NCI-H2029 (cell line): ENCODE results near the gene EML3.
"Not testable (repeated sequence)": the region's sequence is repeated elsewhere in the genome, so short reads cannot be mapped to it uniquely, and the experiment has no call there.

Experiments
- DNase-seq: peaks from one replicate; lab custom pipeline; 2025; lab: John Stamatoyannopoulos, UW

The EML3 gene

GRCh38 chr11:62570903-62571302 lies 41.7 kb downstream of the EML3 start:
- DNase-seq: not testable (repeated sequence)

DNA sequence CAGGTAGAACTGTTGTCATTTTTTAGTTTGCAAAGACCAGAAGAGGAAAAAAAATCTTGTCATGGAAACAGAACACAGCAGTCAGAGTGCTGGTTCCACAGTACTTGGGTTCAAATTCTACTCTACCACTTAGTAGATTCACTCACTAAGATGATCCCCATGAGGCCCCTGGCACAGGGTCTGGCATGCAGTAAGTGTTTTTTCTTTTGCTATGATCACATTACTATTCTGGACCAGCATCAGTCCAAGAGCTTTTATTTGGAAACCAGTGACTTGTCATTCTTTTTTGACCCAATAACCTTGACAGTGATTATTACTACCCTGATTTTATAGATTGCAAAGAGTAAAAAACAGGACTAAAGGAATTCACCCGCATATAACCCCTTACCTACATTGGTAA lies 43.0 kb downstream of the EML3 start:
- no peak for DNase-seq

GRCh38 chr11:62567018-62567633 lies 45.4 kb downstream of the EML3 start:
- no peak for DNase-seq

GRCh38 chr11:62566247-62566646 lies 46.3 kb downstream of the EML3 start:
- no peak for DNase-seq

DNA sequence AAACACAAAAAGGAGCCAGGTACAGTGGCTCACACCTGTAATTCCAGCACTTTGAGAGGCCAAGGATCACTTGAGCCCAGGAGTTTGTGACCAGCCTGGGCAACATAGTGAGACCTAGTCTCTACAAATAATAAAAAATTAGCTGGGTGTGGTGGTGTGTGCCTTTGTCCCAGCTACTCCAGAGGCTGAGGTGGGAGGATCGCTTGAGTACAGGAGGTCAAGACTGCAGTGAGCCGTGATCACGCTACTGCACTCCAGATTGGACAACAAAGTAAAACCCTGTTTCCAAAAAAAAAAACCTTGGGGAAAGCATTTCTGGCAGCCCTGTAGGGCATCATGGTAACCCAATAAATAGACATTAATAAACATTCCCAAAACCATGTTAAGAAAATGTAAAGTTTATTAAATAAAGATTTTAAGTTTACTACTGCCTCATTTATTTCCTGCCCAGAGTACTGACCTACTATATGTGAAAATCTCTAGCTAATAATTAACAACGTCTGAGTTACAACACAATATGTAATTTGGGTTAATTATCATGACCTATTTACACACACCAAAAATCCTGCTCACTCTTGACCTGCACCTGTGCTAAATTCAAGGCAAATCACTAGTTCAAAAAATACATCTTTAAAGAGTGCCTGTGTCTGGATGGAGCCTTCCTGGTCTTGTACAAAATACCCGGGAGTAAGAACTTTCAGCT lies 47.3 kb downstream of the EML3 start:
- no peak for DNase-seq

GRCh38 chr11:62561677-62562230 lies 50.8 kb downstream of the EML3 start:
- not testable (repeated sequence) for DNase-seq

GRCh38 chr11:62560566-62561103 lies 51.9 kb downstream of the EML3 start:
- DNase-seq: peak; percentile 37

GRCh38 chr11:62559626-62560025 lies 52.9 kb downstream of the EML3 start:
- not testable (repeated sequence) for DNase-seq

GRCh38 chr11:62559204-62559603 lies 53.4 kb downstream of the EML3 start:
- no peak for DNase-seq

- no peak for DNase-seq
Measured at GRCh38 chr11:62558669-62559068, 53.9 kb downstream of the EML3 start.

- no peak for DNase-seq
Measured at GRCh38 chr11:62556875-62557631, 55.5 kb downstream of the EML3 start.

- peak; percentile 79 for DNase-seq
Measured at GRCh38 chr11:62556108-62556874, 56.3 kb downstream of the EML3 start.

DNA sequence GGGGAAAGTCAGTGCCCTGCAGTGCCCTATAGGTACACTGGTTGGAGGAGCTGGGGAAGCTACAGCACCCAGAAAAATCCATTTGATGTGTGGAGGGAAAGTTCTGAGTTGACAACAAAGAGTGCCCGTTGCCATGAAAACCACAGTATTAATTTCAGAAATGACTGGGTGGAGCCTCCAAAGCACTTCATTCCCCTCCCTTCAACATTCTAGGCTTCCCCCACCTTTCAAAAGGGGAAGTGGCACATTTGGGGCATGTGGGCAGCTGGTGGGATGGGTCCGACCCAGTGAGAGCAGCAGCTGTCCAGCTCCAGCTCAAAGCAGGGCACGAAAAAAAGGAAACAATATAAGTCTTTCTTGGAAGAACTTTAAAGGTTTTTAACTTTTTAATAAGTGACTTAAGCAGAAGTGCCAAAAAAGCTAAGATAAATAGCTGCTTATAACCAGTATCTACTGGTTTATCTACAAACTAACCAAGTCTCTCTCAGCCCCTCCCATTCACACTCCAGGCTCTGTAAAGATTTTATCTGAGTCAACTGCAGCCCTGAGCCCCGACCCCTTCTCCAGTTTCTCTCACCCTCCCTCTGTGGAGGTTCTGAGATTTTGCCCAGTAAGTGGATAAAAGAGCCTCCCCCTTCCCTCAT lies 57.0 kb downstream of the EML3 start:
- no peak for DNase-seq

DNA sequence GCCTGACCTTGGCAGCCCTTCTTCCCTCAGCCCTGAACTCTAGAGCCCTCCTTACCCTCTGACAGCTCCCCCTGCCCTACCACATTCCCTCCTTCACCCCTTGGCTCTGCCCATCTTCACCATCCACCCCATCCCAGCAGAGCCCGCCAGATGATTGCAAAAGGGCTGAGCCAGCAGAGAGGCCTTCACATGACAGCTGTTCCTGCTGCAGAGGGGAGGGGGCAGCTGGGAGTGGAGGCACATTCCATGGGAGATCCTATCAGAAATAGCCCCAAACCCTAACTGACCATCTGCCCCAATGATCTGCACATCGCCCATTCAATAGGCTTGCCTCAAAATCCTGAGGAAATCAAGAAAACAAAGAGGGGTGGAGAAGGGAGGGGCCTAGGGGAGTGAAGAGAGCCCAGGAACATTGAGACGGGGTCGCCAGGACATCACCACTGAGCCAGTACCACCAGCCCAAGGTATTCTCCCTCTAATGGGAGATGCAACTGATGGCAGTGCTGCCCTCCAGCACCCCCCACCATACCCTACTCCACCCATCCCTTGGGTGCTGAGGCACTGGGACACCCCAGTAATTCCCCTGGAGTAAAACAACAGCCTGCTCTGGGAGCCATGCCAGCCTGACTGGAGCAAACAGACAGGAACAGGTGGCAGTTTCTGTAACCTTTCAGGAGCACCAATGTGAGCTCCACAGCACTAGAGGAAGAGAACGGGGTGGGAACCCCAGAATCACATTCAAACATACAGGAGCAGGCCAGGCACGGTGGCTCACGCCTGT lies 58.0 kb downstream of the EML3 start:
- no peak for DNase-seq

GRCh38 chr11:62553839-62554361 lies 58.7 kb downstream of the EML3 start:
- no peak for DNase-seq

- no peak for DNase-seq
Measured at GRCh38 chr11:62553080-62553838, 59.3 kb downstream of the EML3 start.

- DNase-seq: no peak
Measured at GRCh38 chr11:62552485-62553079, 60.0 kb downstream of the EML3 start.
